SH-SY5Y (cell line): ENCODE data around the gene CCL7.

Experiments
- GATA2 ChIP-seq: IDR thresholded peaks from 2 replicates; pipeline ENCODE4 v1.6.1; 2011; ENCODE audit warnings: mild to moderate bottlenecking, low read depth, low read length
- GATA3 ChIP-seq: IDR thresholded peaks from 2 replicates; pipeline ENCODE4 v1.6.1; 2011; ENCODE audit warnings: low read depth, mild to moderate bottlenecking, low read length, moderate library complexity

GRCh38 chr17:34221411-34221810 is 48.6 kb upstream of the CCL7 start:
- TF ChIP-seq GATA2 (no peak), GATA3 (no peak)
